SK-N-SH (cell line): ENCODE data around the gene TSPAN10. TPM values are rescaled to one million over a fixed set of nuclear protein-coding genes. Genes with fewer than 3 reads are reported as not detected.

Experiments used
- CTCF ChIA-PET: fragments of 300-600, 350-600 bp; formaldehyde crosslinking; extraction: SDS; loops from one replicate; lab custom pipeline; 2021; lab: Yijun Ruan, JAX
- POLR2A ChIA-PET: fragments of 350-600 bp; sonication (Branson Sonifier 250); formaldehyde crosslinking; extraction: SDS; loops from one replicate; lab custom pipeline; 2020; ENCODE audit warnings: antibody characterized with exemption, inconsistent platforms; lab: Yijun Ruan, JAX
- DNase-seq: peaks from one replicate; pipeline ENCODE4 v3.0.0; 2012
- H2AFZ ChIP-seq: fragments of 200-600 bp; sonication (generic); 2 replicates; pipeline ENCODE4 v1.8.1; 2016; ENCODE audit warnings: antibody characterized with exemption, mild to moderate bottlenecking, low read depth
- H3F3A ChIP-seq: fragments of 200-600 bp; sonication (generic); replicated peaks from 2 replicates; pipeline ENCODE3; 2016; ENCODE audit warnings: antibody characterized with exemption, mild to moderate bottlenecking; ENCODE audit not compliant: insufficient read depth
- H3K27ac ChIP-seq, 2 experiments: fragments of 200-500 bp in 1 of 2; fragments of 200-600 bp in 1 of 2; sonication (Bioruptor generic) in 1 of 2; sonication (generic), shearing (Covaris generic) in 1 of 2; 2 replicates each; pipeline versions ENCODE4 v1.5.1 to v1.6.1; 2014 to 2016; ENCODE audit warnings: low read depth in 2 of 2, inconsistent platforms in 1 of 2, low read length in 1 of 2, mild to moderate bottlenecking in 1 of 2, mixed read lengths in 1 of 2
- H3K27me3 ChIP-seq: fragments of 200-600 bp; sonication (generic), shearing (Covaris generic); 2 replicates; pipeline ENCODE4 v1.6.1; 2016; ENCODE audit warnings: mixed run types; ENCODE audit not compliant: insufficient read depth
- H3K36me3 ChIP-seq, 2 experiments: fragments of 200-500 bp in 1 of 2; fragments of 200-600 bp in 1 of 2; sonication (Bioruptor generic) in 1 of 2; sonication (generic) in 1 of 2; replicated peaks in 1 of 2; 2 replicates each; pipeline versions ENCODE3 to v1.5.1; 2014 to 2016; ENCODE audit warnings: low read length in 1 of 2, mild to moderate bottlenecking in 1 of 2; ENCODE audit not compliant: insufficient read depth in 2 of 2, control insufficient read depth in 1 of 2
- H3K4me1 ChIP-seq, 2 experiments: fragments of 200-500 bp in 1 of 2; fragments of 200-600 bp in 1 of 2; sonication (Bioruptor generic) in 1 of 2; sonication (generic), shearing (Covaris generic) in 1 of 2; 2 replicates each; pipeline versions ENCODE4 v1.5.1 to v1.6.1; 2014 to 2016; ENCODE audit warnings: low read depth in 1 of 2, low read length in 1 of 2, mixed run types in 1 of 2; ENCODE audit not compliant: insufficient read depth in 2 of 2, control insufficient read depth in 1 of 2
- H3K4me2 ChIP-seq: fragments of 200-600 bp; sonication (generic), shearing (Covaris generic); 2 replicates; pipeline ENCODE4 v1.6.1; 2017; ENCODE audit warnings: mixed run types
- H3K4me3 ChIP-seq, 2 experiments: fragments of 200-500 bp in 1 of 2; fragments of 200-600 bp in 1 of 2; sonication (Bioruptor generic) in 1 of 2; sonication (generic), shearing (Covaris generic) in 1 of 2; 2 replicates each; pipeline versions ENCODE4 v1.5.1 to v1.8.1; 2014 to 2016; ENCODE audit warnings: low read depth in 2 of 2, inconsistent platforms in 1 of 2, low read length in 1 of 2, mild to moderate bottlenecking in 1 of 2, mixed read lengths in 1 of 2, moderate library complexity in 1 of 2
- H3K79me2 ChIP-seq: fragments of 200-600 bp; sonication (generic); 2 replicates; pipeline ENCODE4 v1.8.1; 2017; ENCODE audit warnings: mild to moderate bottlenecking; ENCODE audit not compliant: insufficient read depth
- H3K9ac ChIP-seq: fragments of 200-600 bp; sonication (generic); 2 replicates; pipeline ENCODE4 v1.6.1; 2017; ENCODE audit warnings: mixed run types
- H3K9me2 ChIP-seq: fragments of 200-600 bp; sonication (generic); 2 replicates; pipeline ENCODE4 v1.6.1; 2017; ENCODE audit warnings: mixed run types
- H3K9me3 ChIP-seq: fragments of 200-600 bp; sonication (generic); 2 replicates; pipeline ENCODE4 v1.6.1; 2017; ENCODE audit warnings: mixed run types, mild to moderate bottlenecking, moderate library complexity
- H4K20me1 ChIP-seq: fragments of 200-600 bp; sonication (generic); 2 replicates; pipeline ENCODE4 v1.6.1; 2017; ENCODE audit warnings: mild to moderate bottlenecking, mixed run types; ENCODE audit not compliant: insufficient read depth
- CHD2 ChIP-seq: fragments of 150-350 bp; IDR thresholded peaks from 2 replicates; pipeline ENCODE4 v1.6.1; 2018; ENCODE audit warnings: low read length; ENCODE audit not compliant: partially characterized antibody
- ELF1 ChIP-seq: IDR thresholded peaks from 2 replicates; pipeline ENCODE4 v1.4.0; 2012
- EZH2phosphoT487 ChIP-seq: fragments of 200-600 bp; sonication (generic); IDR thresholded peaks from 2 replicates; pipeline ENCODE4 v1.6.1; 2017; ENCODE audit warnings: low read depth, mixed run types, mild to moderate bottlenecking, antibody characterized with exemption, moderate library complexity, borderline replicate concordance
- JUND ChIP-seq: IDR thresholded peaks from 2 replicates; pipeline ENCODE4 v1.4.0; 2012
- MAX ChIP-seq: IDR thresholded peaks from 2 replicates; pipeline ENCODE4 v1.4.0; 2012; ENCODE audit warnings: low read depth
- NFIC ChIP-seq: IDR thresholded peaks from 2 replicates; pipeline ENCODE4 v1.4.0; 2012; ENCODE audit warnings: borderline replicate concordance
- RAD21 ChIP-seq: IDR thresholded peaks from 2 replicates; pipeline ENCODE4 v1.6.1; 2012; ENCODE audit warnings: mild to moderate bottlenecking, low read length
- SIN3A ChIP-seq: IDR thresholded peaks from 2 replicates; pipeline ENCODE4 v1.6.1; 2012; ENCODE audit warnings: low read depth, mild to moderate bottlenecking, low read length, moderate library complexity, borderline replicate concordance
- TCF12 ChIP-seq: IDR thresholded peaks from 2 replicates; pipeline ENCODE4 v1.4.0; 2012
- TEAD4 ChIP-seq: IDR thresholded peaks from 2 replicates; pipeline ENCODE4 v1.4.0; 2012; ENCODE audit warnings: mild to moderate bottlenecking, borderline replicate concordance; ENCODE audit not compliant: insufficient read depth
- USF1 ChIP-seq: IDR thresholded peaks from 2 replicates; pipeline ENCODE4 v1.4.0; 2012; ENCODE audit warnings: low read depth, borderline replicate concordance
- WGBS: methylation state at CpG from one replicate; pipeline ENCODE4 v1.1.6; 2017; ENCODE audit warnings: low lambda C conversion rate; 5-methylcytosine and 5-hydroxymethylcytosine counted together
- polyA plus RNA-seq, 3 experiments: library from polyadenylated mRNA; depleted of rRNA; stranded (reverse); fragments of >200 nt; gene quantifications; 2 replicates each; pipeline ENCODE4 v1.2.3, GENCODE V29; 2012
- TF ChIP-seq, protein P1 (sequence below): IDR thresholded peaks from 2 replicates; pipeline ENCODE4 v1.4.0; 2012; ENCODE audit warnings: low read depth, borderline replicate concordance
- TF ChIP-seq, protein P2 (sequence below): IDR thresholded peaks from 2 replicates; pipeline ENCODE4; 2012
- TF ChIP-seq, protein P3 (sequence below): IDR thresholded peaks from 2 replicates; pipeline ENCODE4 v1.6.1; 2012; ENCODE audit warnings: mild to moderate bottlenecking, low read depth, low read length, moderate library complexity
- TF ChIP-seq, protein P4 (sequence below): fragments of 150-350 bp; IDR thresholded peaks from 2 replicates; pipeline ENCODE4 v1.6.1; 2016; ENCODE audit warnings: mild to moderate bottlenecking, low read depth, low read length

TSPAN10 gene
- polyA plus RNA-seq, 1 of the 3 experiments (the other 2 are of a cell fraction), result 6.0 TPM

DNA sequence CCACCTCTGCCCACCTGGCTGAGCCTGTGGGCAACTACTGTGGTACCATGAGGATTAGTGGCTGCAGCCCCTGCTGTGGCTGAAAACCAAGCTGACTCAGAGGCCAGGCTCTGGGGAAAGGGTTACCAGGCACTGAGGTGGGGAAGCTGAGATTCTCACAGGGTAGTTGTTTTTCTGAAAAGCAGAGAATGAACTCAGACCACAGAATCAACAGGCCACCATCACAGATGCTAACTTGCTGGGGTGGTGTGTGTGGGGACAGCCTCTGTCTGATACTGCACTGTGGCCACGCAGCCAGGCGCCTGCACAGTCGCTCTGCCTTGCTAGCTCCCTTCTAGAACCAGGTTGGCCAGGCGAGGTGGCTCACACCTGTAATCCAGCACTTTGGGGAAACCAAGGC lies 28.9 kb upstream of the TSPAN10 start:
- no peaks in the 10 kb centered on the region for H3K9me2 ChIP-seq
- H3K79me2 ChIP-seq, result peaks cover 94% of the 10 kb centered on the region
- H4K20me1 ChIP-seq, result peaks cover 53% of the 10 kb centered on the region
- H3K27ac ChIP-seq, result no peak overlapping the region
- no peak overlapping the region for H3K4me3 ChIP-seq
- H3K4me2 ChIP-seq, result no peak overlapping the region
- ChIA-PET POLR2A (no interaction called here), CTCF (interaction anchor here (0.6 to 2.2 kb wide), 5 partner anchors 10 to 355 kb away, joined by 3 to 6 read pairs (median 4); no protein-coding TSS in a partner anchor)
- no peak overlapping the region for H3K9ac ChIP-seq
- peaks cover 62 to 76% of the 10 kb centered on the region in 2 experiments for H3K36me3 ChIP-seq
- H2AFZ ChIP-seq, result no peak overlapping the region
- DNase-seq, result no peak
- 96% methylated on average over 4 of the region's 4 CpGs for WGBS
- H3F3A ChIP-seq, result peaks cover 35% of the 10 kb centered on the region
- TF ChIP-seq, protein P1, sequence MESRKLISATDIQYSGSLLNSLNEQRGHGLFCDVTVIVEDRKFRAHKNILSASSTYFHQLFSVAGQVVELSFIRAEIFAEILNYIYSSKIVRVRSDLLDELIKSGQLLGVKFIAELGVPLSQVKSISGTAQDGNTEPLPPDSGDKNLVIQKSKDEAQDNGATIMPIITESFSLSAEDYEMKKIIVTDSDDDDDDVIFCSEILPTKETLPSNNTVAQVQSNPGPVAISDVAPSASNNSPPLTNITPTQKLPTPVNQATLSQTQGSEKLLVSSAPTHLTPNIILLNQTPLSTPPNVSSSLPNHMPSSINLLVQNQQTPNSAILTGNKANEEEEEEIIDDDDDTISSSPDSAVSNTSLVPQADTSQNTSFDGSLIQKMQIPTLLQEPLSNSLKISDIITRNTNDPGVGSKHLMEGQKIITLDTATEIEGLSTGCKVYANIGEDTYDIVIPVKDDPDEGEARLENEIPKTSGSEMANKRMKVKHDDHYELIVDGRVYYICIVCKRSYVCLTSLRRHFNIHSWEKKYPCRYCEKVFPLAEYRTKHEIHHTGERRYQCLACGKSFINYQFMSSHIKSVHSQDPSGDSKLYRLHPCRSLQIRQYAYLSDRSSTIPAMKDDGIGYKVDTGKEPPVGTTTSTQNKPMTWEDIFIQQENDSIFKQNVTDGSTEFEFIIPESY, result no peak
- no peak for TF ChIP-seq TEAD4
- TF ChIP-seq, protein P2, sequence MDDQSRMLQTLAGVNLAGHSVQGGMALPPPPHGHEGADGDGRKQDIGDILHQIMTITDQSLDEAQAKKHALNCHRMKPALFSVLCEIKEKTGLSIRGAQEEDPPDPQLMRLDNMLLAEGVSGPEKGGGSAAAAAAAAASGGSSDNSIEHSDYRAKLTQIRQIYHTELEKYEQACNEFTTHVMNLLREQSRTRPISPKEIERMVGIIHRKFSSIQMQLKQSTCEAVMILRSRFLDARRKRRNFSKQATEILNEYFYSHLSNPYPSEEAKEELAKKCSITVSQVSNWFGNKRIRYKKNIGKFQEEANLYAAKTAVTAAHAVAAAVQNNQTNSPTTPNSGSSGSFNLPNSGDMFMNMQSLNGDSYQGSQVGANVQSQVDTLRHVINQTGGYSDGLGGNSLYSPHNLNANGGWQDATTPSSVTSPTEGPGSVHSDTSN, result no peak
- no peak for TF ChIP-seq TCF12
- TF ChIP-seq, protein P3, sequence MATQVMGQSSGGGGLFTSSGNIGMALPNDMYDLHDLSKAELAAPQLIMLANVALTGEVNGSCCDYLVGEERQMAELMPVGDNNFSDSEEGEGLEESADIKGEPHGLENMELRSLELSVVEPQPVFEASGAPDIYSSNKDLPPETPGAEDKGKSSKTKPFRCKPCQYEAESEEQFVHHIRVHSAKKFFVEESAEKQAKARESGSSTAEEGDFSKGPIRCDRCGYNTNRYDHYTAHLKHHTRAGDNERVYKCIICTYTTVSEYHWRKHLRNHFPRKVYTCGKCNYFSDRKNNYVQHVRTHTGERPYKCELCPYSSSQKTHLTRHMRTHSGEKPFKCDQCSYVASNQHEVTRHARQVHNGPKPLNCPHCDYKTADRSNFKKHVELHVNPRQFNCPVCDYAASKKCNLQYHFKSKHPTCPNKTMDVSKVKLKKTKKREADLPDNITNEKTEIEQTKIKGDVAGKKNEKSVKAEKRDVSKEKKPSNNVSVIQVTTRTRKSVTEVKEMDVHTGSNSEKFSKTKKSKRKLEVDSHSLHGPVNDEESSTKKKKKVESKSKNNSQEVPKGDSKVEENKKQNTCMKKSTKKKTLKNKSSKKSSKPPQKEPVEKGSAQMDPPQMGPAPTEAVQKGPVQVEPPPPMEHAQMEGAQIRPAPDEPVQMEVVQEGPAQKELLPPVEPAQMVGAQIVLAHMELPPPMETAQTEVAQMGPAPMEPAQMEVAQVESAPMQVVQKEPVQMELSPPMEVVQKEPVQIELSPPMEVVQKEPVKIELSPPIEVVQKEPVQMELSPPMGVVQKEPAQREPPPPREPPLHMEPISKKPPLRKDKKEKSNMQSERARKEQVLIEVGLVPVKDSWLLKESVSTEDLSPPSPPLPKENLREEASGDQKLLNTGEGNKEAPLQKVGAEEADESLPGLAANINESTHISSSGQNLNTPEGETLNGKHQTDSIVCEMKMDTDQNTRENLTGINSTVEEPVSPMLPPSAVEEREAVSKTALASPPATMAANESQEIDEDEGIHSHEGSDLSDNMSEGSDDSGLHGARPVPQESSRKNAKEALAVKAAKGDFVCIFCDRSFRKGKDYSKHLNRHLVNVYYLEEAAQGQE, result no peak
- TF ChIP-seq NFIC, result no peak
- no peak for TF ChIP-seq SIN3A
- TF ChIP-seq, protein P4, sequence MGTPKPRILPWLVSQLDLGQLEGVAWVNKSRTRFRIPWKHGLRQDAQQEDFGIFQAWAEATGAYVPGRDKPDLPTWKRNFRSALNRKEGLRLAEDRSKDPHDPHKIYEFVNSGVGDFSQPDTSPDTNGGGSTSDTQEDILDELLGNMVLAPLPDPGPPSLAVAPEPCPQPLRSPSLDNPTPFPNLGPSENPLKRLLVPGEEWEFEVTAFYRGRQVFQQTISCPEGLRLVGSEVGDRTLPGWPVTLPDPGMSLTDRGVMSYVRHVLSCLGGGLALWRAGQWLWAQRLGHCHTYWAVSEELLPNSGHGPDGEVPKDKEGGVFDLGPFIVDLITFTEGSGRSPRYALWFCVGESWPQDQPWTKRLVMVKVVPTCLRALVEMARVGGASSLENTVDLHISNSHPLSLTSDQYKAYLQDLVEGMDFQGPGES, result no peak
- TF ChIP-seq MAX, result no peak
- TF ChIP-seq JUND, result no peak
- TF ChIP-seq CHD2, result no peak
- no peak for TF ChIP-seq EZH2phosphoT487
- no peak for TF ChIP-seq RAD21
- no peak for TF ChIP-seq ELF1
- TF ChIP-seq USF1, result no peak
- no peaks in the 10 kb centered on the region for H3K27me3 ChIP-seq
- H3K9me3 ChIP-seq, result no peaks in the 10 kb centered on the region
- H3K4me1 ChIP-seq, result no peaks in the 10 kb centered on the region
